ENCODE measurements around the gene PHACTR1.

The PHACTR1 gene

GRCh38 chr6:13205106-13205505, 488.5 kb downstream of the PHACTR1 start:
- TF ChIP-seq CTCF (IDR thresholded peaks at IDR 0.05; ENCODE audit: low read depth, low read length) = no peak
- no peak for DNase-seq (ENCODE audit: extremely low read depth, low read depth)

- TF ChIP-seq CTCF (IDR thresholded peaks at IDR 0.05; ENCODE audit: low read depth, low read length) = no peak
- no peak for DNase-seq (ENCODE audit: extremely low read depth, low read depth)
Observed at GRCh38 chr6:13212096-13212495, 495.5 kb downstream of the PHACTR1 start.

GRCh38 chr6:13212538-13212937, 496.0 kb downstream of the PHACTR1 start:
- no peak for DNase-seq (ENCODE audit: extremely low read depth, low read depth)
- no peak for TF ChIP-seq CTCF (IDR thresholded peaks at IDR 0.05; ENCODE audit: low read depth, low read length)

GRCh38 chr6:13215390-13215789, 498.8 kb downstream of the PHACTR1 start:
- no peak for TF ChIP-seq CTCF (IDR thresholded peaks at IDR 0.05; ENCODE audit: low read depth, low read length)
- no peak for DNase-seq (ENCODE audit: extremely low read depth, low read depth)

GRCh38 chr6:13216236-13217014, 499.9 kb downstream of the PHACTR1 start:
- DNase-seq (ENCODE audit: extremely low read depth, low read depth) = no peak
- no peak for TF ChIP-seq CTCF (IDR thresholded peaks at IDR 0.05; ENCODE audit: low read depth, low read length)

GRCh38 chr6:13217206-13217905, 500.8 kb downstream of the PHACTR1 start:
- no peak for TF ChIP-seq CTCF (IDR thresholded peaks at IDR 0.05; ENCODE audit: low read depth, low read length)
- no peak for DNase-seq (ENCODE audit: extremely low read depth, low read depth)

GRCh38 chr6:13220266-13220665, 503.7 kb downstream of the PHACTR1 start:
- no peak for DNase-seq (ENCODE audit: extremely low read depth, low read depth)
- no peak for TF ChIP-seq CTCF (IDR thresholded peaks at IDR 0.05; ENCODE audit: low read depth, low read length)
